Stimulated activated CD8-positive, alpha-beta memory T cell treated with anti-CD3 and anti-CD28 coated beads, Interleukin-15, amount 100 ng/mL, for 48 hours (primary cell): ENCODE results near the gene CD36.
"Not testable (repeated sequence)": the region's sequence is repeated elsewhere in the genome, so short reads cannot be mapped to it uniquely, and the experiment has no call there.

Source experiments
- DNase-seq, 2 donors: peaks; one replicate each; pipeline ENCODE4 v3.0.0-alpha.2; 2020; ENCODE audit warnings: low read depth in 2 of 2

Gene CD36

DNA sequence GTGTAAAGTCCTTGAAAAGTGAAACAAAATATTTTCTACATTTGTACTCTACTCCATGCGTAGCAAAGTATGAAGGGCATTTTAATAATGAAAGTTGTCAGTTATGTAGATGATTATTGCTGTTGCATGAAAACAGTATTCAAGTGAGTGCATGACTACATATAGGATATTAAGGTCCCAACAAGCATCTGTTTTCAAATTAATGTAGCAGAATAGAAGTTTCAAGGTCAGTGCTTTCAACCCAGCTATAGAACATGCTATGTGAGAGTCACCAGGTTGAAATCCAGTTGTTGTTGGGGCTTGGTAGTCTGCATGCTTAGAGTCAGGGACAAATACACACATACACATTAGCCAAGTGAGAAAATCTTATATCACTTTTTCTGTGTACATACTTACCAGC is 14.8 kb downstream of the CD36 start:
- no peak for DNase-seq

DNA sequence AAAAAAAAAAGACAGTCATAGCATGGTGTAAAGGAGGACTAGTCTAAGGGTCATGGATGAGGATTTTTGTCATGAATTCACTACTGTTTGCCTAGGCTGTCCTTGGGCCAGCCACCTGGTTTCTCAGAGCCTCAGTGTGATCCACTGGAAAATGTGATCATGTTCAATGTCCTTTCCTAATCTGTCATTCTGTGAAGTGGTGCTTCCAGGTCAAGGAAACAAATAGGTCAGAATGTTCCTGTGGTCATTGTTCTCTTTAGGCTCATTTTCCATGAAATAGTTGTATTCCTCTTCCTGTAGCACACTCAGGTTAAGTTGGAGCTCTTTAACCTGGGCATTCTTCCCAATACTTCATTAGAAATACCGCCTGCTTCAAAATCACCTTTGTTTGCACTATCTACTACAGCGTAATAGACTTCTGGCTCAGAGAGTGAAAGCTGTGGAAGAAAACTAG is 16.5 kb downstream of the CD36 start:
- DNase-seq, result no peak

DNA sequence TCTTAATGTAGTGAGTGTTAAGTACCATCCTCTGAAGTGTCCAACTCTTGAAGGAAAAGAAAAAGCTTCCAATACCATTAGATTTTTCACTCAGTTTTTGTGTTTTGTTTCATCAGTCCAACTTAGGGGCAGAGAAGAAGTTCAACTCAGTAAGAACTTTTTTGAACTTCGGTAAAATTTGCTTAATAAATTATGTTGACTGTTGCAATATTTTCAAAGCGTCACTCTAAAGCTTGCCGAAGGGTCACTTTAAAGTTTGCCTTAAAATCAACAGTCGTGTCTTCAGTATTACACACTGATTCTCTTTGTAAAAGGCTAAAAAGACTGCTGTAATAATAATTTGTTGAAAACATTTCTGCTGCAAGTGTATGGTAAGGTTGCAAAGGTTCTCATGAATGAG is 17.6 kb downstream of the CD36 start:
- DNase-seq, result no peak

DNA sequence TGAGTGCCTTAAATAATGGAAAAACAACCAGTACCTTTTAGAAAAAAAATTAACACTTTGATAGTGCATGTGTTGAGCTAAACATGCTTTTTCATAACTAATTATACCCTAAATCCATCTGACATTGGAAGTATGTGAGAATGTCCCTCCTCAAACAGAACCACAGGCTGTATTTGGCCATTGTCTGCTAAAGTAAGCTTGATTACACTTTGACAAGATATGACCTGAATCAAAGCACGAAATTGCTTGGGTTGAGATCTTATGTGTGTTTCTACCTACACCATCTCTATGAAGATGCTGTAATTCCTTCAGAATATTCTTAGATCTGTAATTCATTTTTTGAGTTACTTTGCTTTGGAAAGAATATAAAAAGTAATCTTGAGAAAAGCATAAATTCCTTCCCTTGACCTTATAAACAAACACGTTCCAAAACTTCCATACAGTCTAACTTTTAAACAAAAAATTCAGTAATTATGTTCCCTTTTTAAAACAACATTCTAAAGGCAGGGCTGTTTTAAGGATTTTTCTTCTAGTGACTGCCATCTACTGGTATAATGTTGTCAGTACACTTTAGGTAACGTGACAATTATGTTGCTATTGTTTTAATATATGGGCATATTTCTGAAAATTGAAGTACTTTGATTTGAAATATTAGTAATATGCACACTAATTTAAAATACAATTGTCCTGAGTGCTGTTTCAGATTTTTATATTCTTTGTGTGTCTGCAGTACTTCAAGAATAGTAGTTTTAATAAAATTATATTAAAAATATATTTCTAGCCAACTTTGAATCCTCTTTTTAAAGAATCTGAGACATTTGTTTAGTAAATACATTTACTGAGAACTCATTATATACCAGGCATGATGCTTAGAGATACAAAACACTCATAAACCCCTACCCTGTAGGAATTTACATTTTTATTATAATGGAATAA is 20.9 kb downstream of the CD36 start:
- DNase-seq, result no peak

DNA sequence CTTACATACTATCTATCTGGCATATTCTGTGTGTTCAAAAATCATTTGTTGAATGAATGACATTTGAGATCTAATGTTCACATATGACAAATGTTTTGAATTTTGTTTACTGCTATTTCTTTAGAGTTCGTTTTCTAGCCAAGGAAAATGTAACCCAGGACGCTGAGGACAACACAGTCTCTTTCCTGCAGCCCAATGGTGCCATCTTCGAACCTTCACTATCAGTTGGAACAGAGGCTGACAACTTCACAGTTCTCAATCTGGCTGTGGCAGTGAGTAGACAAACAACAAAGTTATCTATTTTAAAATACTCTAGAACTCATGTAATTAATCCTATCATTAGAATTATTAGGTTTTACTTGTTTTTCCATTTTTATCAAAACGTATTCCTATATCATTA is 22.5 kb downstream of the CD36 start:
- DNase-seq, result no peak

DNA sequence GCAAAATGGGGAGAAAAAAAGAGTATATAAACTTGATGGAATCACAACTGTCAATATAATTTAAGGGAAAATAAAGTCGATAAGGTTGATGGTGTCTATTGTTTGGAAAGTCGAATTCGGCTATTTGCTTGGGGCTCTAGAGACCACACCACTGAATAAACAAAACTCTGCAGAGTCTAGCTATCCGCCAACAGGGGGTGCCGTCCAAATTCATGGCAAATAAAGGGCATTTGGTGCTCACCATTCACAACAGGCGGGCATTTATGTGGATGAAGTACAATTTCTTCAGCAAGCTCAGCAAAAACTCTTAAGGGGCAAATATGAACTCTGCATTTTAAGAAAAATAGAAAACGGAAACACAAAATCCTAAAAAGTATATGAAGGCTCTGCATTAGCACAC is 23.3 kb downstream of the CD36 start:
- DNase-seq, result no peak

DNA sequence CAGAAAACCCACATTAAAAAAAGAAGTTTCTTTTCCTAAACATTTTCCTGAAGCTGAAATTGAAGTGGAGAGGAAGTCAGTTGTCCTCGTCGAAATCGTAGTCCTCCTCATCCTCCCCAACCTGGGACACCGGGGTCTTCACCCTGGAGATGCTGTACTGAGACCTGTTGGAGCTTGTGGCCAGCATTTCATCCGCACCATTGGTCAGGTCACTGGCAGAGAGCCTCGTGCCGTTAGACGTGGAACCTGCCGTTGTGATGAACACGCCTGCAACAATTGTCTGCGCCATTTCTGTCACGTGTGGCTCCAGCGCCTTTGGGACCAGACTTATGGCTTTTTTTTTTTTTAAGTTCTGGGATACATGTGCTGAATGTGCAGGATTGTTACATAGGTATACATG is 23.8 kb downstream of the CD36 start:
- DNase-seq, result no peak

DNA sequence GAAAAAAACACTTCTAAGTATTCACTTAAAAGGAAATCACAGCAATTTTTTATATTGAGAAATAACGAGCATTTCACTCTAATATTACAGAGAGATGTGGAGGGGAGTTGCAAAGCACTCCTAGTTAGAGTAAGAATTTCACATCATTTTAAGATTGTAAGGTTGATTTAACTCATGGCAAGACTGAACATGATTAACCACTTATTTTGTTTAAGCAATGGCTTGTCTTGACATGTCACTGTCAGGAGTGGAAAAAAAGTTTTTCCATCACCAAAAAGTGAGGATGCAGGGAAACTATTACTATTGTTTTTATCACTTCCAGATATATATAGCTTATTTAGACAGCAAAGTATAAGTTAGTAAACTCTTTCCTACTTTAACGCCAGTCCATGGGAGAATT is 27.1 kb downstream of the CD36 start:
- no peak for DNase-seq

DNA sequence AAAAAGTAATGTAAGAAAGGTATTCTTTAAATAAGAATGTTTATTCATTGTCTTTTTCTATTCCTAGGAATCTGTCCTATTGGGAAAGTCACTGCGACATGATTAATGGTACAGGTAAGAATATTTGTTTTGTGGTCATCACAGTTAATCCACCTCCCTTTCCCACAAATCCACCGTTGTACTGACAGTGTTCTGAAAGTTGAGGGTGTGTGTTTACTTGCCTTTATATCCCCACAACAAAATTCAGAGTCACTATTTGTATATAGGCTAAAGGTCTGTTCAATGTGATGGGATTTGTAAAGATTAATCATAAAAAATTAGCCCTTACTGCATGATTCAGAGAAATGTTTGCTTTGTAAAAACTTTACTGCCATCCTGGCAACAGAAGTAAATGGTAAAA is 27.9 kb downstream of the CD36 start:
- no peak for DNase-seq

DNA sequence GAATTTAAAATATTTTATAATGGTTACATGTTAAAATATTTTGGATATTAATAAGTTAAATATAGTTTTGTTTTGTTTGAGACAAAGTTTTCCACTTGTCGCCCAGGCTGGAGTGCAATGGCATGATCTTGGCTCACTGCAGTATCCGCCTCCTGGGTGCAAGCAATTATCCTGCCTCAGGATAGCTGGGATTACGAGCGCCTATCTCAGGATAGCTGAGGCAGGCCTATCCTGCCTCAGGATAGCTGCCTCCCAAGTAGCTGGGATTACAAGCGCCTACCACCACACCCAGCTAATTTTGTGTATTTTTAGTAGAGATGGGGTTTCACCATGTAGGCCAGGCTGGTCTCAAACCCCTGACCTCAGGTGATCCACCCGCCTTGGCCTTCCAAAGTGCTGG is 30.9 kb downstream of the CD36 start:
- DNase-seq, result not testable (repeated sequence)

DNA sequence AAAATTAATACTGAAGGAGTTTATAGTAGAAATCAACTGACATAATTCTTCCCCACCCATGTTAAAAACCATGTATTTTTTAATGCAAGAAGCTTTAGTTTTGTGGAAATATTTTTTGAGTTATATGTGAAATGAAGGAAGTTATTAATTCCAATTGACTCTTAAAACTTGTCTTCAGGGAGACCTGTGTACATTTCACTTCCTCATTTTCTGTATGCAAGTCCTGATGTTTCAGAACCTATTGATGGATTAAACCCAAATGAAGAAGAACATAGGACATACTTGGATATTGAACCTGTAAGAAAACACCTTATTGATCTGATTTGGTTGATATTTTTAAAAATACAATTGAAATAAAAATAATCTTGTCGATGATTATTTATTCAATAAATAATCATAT is 33.3 kb downstream of the CD36 start:
- no peak for DNase-seq

DNA sequence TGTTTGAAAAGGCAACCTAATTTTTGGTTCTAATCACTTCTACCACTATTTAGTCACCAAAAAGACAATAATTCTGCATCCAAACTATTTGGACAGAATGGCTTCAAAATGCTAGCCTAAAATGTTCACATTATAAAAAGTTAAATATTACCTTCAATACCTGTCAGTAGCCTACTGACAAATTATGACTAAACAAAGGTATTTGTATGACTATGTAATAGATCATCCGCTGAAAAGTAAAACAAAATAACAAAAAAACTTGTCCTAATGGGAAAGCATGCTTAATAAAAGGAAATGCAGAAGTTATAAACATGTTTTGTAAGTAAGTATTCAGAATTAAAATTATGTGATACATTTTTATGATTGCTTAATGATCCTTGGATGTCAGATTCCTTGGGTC is 36.6 kb downstream of the CD36 start:
- no peak for DNase-seq

DNA sequence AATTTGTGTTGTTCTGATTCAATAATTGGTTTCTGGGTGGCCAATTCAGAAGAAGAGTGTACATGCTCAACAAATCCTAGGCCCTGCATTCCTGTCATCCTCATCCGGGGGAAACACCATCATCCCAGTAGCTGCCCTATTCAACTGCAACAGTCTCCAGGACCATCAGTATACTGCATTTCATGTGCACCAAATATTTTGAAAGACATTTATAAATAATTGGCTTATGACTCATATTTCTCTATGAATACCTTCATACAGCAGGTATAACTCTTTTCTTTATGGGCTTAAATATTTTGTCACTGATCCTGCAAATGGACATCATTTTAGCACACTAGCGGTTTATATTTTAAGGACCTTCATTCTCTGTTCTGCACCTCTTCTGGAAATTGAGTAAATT is 38.0 kb downstream of the CD36 start:
- DNase-seq, result no peak

DNA sequence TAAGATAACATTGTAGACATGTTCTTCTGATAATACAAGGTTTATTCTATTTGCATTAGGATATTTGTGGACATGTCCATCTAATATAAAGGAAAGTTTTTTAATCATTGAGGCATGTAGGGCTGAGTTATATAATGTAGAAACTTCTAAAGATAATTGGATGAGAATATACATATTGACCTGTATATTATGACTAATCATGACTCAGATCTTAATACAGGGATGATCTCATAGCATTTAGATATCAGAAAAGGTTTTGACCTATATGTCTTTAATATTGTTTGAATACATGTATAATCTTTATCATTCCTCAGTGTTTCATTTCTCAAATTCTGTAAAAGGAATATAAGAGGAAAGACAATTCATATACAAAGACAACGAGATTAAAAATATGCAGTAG is 39.2 kb downstream of the CD36 start:
- no peak for DNase-seq

DNA sequence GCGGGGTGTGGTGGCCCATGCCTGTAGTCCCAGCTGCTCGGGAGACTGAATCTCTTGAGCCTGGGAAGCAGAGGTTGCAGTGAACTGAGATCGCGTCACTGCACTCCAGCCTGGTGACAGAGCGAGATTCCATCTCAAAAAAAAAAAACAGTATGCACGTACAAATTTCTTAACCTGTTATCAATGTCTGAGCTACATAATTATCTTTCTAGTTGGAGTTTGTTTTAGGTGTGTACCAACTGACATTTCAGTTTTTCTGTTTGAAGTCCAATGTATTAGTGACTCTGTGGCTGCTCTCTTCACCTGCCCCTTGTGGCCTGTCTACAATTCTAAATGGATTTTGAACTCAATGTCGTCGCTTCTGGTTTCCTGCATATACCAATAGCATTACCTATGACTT is 40.3 kb downstream of the CD36 start:
- no peak for DNase-seq

DNA sequence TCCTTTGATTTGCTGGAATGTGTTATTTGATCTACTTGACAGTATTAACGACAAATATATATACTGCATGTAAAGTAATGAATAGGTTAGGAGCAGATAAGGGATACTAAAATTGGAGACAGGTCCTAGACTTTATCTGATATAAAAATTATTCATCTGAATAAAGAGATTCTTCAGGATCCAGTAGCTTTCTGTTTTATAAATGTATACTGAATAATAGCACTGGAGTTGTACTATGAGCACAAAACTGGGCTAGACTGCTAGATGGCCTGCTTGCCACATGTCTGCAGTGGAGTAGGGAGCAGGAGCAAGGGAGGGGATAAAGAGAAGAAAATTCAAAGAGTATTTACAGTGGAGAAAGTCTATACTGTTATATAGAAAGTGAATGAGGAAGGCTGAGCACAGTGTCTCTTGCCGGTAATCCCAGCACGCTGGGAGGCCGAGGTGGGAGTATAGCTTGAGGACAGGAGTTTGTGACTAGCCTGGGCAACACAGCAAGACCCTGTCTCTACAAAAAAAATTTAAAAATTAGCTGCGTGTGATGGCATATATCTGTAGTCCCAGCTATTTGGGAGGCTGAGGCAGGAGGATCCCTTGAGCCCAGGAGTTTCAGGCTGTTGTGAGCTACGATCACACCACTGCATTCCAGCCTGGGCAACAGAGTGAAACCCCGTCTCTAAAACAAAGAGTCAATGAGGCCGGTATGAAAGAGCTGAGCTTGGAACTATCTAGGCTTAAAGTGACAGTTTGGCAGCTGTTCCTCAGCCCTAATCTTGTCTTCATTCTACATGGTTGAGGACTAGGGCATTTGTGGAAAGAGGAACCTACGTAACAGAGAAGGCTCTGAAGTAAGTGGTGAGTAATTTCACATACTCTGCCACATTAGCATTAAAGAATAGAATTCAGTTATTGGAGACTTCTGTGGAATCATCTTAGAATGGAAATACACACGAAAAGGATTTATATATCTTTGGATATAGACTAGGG is 41.8 kb downstream of the CD36 start:
- DNase-seq, result no peak

DNA sequence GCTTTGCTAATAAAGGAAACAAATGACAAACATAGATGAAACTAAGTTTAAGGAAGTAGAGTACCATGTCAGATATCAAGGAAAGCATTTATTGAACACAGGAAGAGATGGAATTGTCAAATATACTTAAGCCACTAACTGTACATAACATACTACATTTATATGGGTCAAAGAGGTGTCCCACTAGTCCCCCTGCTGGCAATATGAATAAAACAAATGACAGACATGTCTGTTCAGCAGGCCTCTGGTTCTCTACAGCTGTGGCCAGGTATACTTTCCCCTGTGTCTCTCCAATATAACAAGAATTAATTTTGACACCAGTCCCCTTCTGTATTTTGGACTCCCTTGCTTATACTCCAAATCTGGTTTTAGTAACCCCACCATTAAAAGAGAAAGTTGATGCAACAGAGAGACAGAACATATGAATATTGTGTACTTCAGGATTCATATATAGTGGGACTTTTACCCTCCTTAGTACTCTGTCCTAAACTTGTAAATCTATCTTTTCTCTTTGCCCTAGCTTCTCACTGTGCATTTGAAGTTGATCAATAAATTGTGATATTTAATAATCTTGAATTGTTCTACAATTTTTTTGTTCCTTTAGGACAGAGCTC is 42.9 kb downstream of the CD36 start:
- no peak for DNase-seq

DNA sequence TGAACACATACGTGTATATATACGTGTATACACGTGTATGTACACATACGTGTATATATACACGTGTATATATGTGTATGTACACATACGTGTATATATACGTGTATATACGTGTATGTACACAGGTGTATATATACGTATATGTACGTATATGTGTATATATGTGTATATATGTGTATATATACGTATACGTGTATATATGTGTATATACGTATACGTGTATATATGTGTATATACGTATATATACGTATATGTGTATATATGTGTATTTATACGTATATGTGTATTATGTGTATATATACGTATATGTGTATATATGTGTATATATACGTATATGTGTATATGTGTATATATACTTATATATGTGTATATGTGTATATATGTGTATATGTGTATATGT is 44.3 kb downstream of the CD36 start:
- no peak for DNase-seq

DNA sequence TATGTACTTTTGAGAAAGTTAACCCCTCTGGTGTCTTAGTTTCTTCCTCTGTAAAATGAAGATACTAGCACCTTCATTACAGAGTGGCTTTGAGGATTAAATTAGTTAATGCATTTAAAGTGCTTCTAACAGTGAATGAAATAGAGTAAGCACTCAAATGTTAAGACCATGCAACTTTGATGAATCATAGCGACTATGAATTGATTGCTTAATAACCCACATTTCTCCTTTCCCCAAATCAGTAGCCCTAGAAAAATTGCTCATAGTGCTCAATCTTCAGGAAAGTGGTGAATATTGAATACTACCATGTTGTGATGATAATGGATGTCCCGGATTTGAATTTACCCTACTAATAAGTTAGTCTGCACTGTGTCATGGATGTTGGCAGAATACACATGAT is 48.1 kb downstream of the CD36 start:
- no peak for DNase-seq

DNA sequence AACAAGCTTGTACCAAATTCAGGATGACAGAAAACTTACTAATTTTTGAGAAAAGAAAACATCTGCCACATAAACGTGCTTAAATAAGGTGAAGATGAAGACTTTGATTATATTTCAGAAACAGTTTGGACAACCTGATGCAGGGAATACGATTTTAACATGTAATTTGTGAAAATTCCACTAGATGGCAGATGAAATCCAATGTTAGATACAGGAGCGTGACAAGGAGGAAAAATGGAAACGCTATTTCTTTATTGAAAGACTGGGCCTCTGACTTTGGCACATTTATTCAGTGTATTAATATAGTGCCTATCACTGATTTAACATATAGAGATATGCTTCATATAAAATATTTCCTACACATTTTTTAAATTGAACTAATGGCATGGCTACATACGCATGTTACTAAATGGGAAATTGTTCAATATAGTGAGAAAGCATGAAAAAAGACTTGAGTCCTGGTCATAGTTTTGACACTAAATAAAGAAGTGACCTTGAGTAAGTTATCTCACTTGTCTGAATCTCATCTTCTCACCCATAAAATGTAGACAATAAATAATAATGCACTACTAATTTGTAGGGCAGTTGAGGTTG is 60.7 kb downstream of the CD36 start:
- no peak for DNase-seq

DNA sequence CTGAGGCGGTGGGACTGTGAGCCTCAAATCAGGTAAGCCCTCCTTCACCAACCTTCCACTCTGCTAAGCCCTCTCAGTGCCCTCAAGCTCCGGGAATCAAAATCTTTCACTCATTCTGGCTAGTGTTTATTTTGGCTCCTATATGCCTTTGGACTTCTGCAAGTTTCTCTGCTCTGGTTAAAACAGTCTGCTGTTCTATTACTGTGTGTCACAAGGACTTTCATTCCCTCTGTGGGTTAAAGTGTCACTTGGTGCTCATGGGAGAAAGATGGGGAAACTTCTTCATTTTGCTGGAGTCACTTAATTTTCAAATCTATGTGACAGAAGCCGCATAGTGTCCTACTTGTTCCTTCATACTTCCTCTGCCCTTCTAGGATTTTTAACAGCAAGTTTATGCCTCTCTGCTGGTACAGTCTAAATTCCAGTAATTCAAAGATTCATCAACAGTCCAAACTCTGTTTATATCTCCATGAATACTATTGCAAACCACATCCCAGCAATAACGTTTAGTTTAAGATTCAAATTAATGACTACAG is 61.3 kb downstream of the CD36 start:
- no peak for DNase-seq

DNA sequence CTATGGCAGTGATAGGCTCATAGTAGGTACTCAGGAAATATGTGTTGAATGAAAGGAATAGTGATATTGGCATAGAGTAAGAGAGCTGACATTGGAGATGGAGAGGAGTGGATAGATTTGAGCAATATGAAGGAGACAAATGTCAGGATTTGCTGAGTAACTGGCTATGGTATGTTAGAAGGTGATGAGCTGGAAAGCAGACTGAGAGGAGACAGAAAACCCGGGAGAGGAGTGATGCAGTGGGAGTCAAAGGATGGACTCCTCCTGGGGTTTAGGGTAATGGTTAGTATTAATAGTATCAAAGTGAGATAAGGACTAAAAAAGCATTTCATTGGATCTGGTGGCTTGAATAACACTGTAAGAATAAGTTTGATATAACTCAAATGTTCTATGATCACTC is 64.8 kb downstream of the CD36 start:
- DNase-seq, result no peak
